ENCODE results near the gene PMS2.

DNA sequence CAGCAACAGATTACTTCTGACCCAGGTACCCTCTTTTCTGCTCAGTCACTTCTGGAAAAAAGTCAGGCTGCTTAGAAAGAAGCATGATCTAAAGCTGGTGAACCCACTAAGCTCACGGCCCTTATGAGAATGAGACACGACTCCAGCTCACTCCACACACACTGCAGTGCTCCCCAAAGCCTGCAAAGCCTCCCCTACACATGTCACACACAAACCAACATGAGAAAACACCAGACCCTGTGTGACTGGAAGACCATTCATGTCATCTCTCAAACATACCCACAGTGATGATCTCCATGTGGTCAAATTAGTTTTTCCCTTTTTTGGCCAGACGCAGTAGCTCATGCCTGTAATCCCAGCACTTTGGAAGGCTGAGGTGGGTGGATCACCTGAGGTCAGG, 22.7 kb upstream of the PMS2 start:
- TF ChIP-seq EZH2 (optimal IDR thresholded peaks at IDR 0.05; ENCODE audit: low read depth, low read length) = no peak
- TF ChIP-seq, protein P1, sequence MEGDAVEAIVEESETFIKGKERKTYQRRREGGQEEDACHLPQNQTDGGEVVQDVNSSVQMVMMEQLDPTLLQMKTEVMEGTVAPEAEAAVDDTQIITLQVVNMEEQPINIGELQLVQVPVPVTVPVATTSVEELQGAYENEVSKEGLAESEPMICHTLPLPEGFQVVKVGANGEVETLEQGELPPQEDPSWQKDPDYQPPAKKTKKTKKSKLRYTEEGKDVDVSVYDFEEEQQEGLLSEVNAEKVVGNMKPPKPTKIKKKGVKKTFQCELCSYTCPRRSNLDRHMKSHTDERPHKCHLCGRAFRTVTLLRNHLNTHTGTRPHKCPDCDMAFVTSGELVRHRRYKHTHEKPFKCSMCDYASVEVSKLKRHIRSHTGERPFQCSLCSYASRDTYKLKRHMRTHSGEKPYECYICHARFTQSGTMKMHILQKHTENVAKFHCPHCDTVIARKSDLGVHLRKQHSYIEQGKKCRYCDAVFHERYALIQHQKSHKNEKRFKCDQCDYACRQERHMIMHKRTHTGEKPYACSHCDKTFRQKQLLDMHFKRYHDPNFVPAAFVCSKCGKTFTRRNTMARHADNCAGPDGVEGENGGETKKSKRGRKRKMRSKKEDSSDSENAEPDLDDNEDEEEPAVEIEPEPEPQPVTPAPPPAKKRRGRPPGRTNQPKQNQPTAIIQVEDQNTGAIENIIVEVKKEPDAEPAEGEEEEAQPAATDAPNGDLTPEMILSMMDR (IDR thresholded peaks at IDR 0.05; ENCODE audit: low read length) = no peak

All from MM.1S (cell line).